CD14-positive monocyte (primary cell): ENCODE measurements around the gene SLCO4A1. TPM values are rescaled to one million over a fixed set of nuclear protein-coding genes. Genes with fewer than 3 reads are reported as not detected.
A peak's percentile ranks its signal among the peaks of the same experiment; 100 is the strongest.

ENCODE experiments used
- DNase-seq, 3 donors: peaks; one replicate each; pipeline ENCODE4 v3.0.0-alpha.2; 2011 to 2022
- H2AFZ ChIP-seq: 2 replicates; pipeline ENCODE4 v1.6.0; 2012; ENCODE audit warnings: mild to moderate bottlenecking, low read depth, low read length, inconsistent platforms; ENCODE audit not compliant: insufficient read depth, poor library complexity, severe bottlenecking
- H3K27ac ChIP-seq, 2 donors: 1 replicate in 1 of 2; 2 replicates in 1 of 2; pipeline ENCODE4 v1.5.1; 2012 to 2013; ENCODE audit warnings: low read length in 2 of 2, control low read depth in 1 of 2, inconsistent platforms in 1 of 2, low read depth in 1 of 2, mild to moderate bottlenecking in 1 of 2
- H3K27me3 ChIP-seq, 2 donors: one replicate each; pipeline versions ENCODE4 v1.6.0 to v1.6.1; 2011 to 2013; ENCODE audit warnings: low read length in 2 of 2; ENCODE audit not compliant: control insufficient read depth in 2 of 2, insufficient read depth in 2 of 2
- H3K36me3 ChIP-seq, 2 donors: replicated peaks in 1 of 2; 1 replicate in 1 of 2; 2 replicates in 1 of 2; pipeline versions ENCODE4 v1.5.1 to v1.6.1; 2012 to 2013; ENCODE audit warnings: low read length in 2 of 2, control low read depth in 1 of 2, inconsistent platforms in 1 of 2, mild to moderate bottlenecking in 1 of 2; ENCODE audit not compliant: insufficient read depth in 2 of 2, control insufficient read depth in 1 of 2
- H3K4me1 ChIP-seq, 2 donors: 1 replicate in 1 of 2; 2 replicates in 1 of 2; pipeline versions ENCODE4 v1.5.1 to v1.6.1; 2012 to 2013; ENCODE audit warnings: low read length in 2 of 2, control low read depth in 1 of 2, inconsistent platforms in 1 of 2, mild to moderate bottlenecking in 1 of 2, moderate library complexity in 1 of 2; ENCODE audit not compliant: insufficient read depth in 2 of 2, control insufficient read depth in 1 of 2
- H3K4me2 ChIP-seq: replicated peaks from 2 replicates; pipeline ENCODE3; 2012; ENCODE audit warnings: low read length, moderate library complexity, mild to moderate bottlenecking; ENCODE audit not compliant: poor library complexity, severe bottlenecking; ENCODE audit errors: extremely low read depth
- H3K4me3 ChIP-seq, 3 experiments: fragments of 200-600 bp in 1 of 3; sonication (generic) in 1 of 3; replicated peaks in 1 of 3; 1 replicate in 2 of 3; 2 replicates in 1 of 3; pipeline ENCODE4 v1.5.1; 2011 to 2013; ENCODE audit warnings: low read length in 3 of 3, mild to moderate bottlenecking in 3 of 3, control low read depth in 2 of 3, low read depth in 2 of 3, inconsistent platforms in 1 of 3, moderate library complexity in 1 of 3
- H3K79me2 ChIP-seq: 2 replicates; pipeline ENCODE4 v1.6.0; 2012; ENCODE audit warnings: mild to moderate bottlenecking, control low read depth, inconsistent platforms, low read length, moderate library complexity; ENCODE audit not compliant: insufficient read depth
- H3K9ac ChIP-seq: 2 replicates; pipeline ENCODE4 v1.6.0; 2017; ENCODE audit warnings: low read length, mild to moderate bottlenecking; ENCODE audit not compliant: insufficient read depth, poor library complexity, severe bottlenecking
- H3K9me3 ChIP-seq, 2 donors: replicated peaks in 1 of 2; 1 replicate in 1 of 2; 2 replicates in 1 of 2; pipeline versions ENCODE4 v1.5.1 to v1.6.1; 2012 to 2013; ENCODE audit warnings: low read length in 2 of 2, control low read depth in 1 of 2; ENCODE audit not compliant: control insufficient read depth in 1 of 2, insufficient read depth in 1 of 2
- H4K20me1 ChIP-seq: 2 replicates; pipeline ENCODE4 v1.6.0; 2012; ENCODE audit warnings: mild to moderate bottlenecking, low read length, control low read depth, moderate library complexity; ENCODE audit not compliant: insufficient read depth
- H3K27ac Mint-ChIP-seq, 7 donors: one replicate each; pipeline ENCODE4 v1.8.0; 2020; ENCODE audit warnings: mild to moderate bottlenecking in 7 of 7, mixed read lengths in 7 of 7, moderate library complexity in 6 of 7, inconsistent platforms in 2 of 7
- H3K27me3 Mint-ChIP-seq, 3 donors: one replicate each; pipeline ENCODE4 v1.8.0; 2021 to 2022; ENCODE audit warnings: low read depth in 3 of 3, mild to moderate bottlenecking in 3 of 3, mixed read lengths in 3 of 3, moderate library complexity in 3 of 3, inconsistent platforms in 1 of 3
- H3K36me3 Mint-ChIP-seq, 2 donors: one replicate each; pipeline ENCODE4 v1.8.0; 2020; ENCODE audit warnings: mixed read lengths in 2 of 2, inconsistent platforms in 1 of 2, mild to moderate bottlenecking in 1 of 2
- H3K4me1 Mint-ChIP-seq: one replicate; pipeline ENCODE4 v1.8.0; 2020; ENCODE audit warnings: mild to moderate bottlenecking, mixed read lengths
- H3K4me3 Mint-ChIP-seq, 2 donors: one replicate each; pipeline ENCODE4 v1.8.0; 2020; ENCODE audit warnings: mild to moderate bottlenecking in 2 of 2, mixed read lengths in 2 of 2, moderate library complexity in 1 of 2
- H3K9me3 Mint-ChIP-seq, 7 donors: one replicate each; pipeline ENCODE4 v1.8.0; 2020 to 2022; ENCODE audit warnings: mixed read lengths in 7 of 7, mild to moderate bottlenecking in 6 of 7, moderate library complexity in 6 of 7, inconsistent platforms in 2 of 7
- CTCF ChIP-seq: fragments of 200-600 bp; IDR thresholded peaks from one replicate; pipeline ENCODE4 v1.8.0; 2022; ENCODE audit warnings: antibody characterized with exemption, mild to moderate bottlenecking
- WGBS: methylation state at CpG from one replicate; pipeline ENCODE4 v1.1.5; 2013; ENCODE audit warnings: missing lambda C conversion rate; ENCODE audit not compliant: insufficient coverage; 5-methylcytosine and 5-hydroxymethylcytosine counted together
- intact Hi-C, 2 donors: fragments of 100-400 bp; cut with micrococcal nuclease; formaldehyde crosslinking; loops; one replicate each; pipeline versions ENCODE4 v1.15.0 to v1.15.1; 2023
- polyA minus RNA-seq: library from RNA; depleted of rRNA, polyadenylated mRNA; stranded (reverse); fragments of >200 nt; gene quantifications from 2 replicates; pipeline ENCODE4 v1.2.3, GENCODE V29; 2012
- polyA plus RNA-seq, 3 donors: library from polyadenylated mRNA; depleted of rRNA in 1 of 3; unstranded in 2 of 3; stranded (reverse) in 1 of 3; fragments of 300-500 nt in 2 of 3; fragments of >200 nt in 1 of 3; fragmentation: Illumina TruSeq in 2 of 3; gene quantifications; 1 replicate in 2 of 3; 2 replicates in 1 of 3; pipeline ENCODE4 v1.2.3, GENCODE V29; 2012 to 2021
- total RNA-seq, 12 experiments: library from RNA in 1 of 12; stranded (reverse) in 1 of 12; fragments of 120-200 nt in 1 of 12; gene quantifications; one replicate each; pipeline ENCODE4 v1.2.4 and lab custom pipeline; 2013 to 2026; ENCODE audit warnings: mixed read lengths in 6 of 12, inconsistent platforms in 1 of 12

SLCO4A1 gene
- 0.25 TPM for total RNA-seq (2013)
- polyA plus RNA-seq: under 1 TPM; 0.05 to 0.42 (median 0.26) TPM
- 0.24 and 0.55 TPM in 2 replicates for polyA minus RNA-seq
- total RNA-seq (lab: John Stamatoyannopoulos, UW): 2.9 to 37.7 (median 7.0) reads per million in 11 experiments

GRCh38 chr20:62642051-62642665 lies at the start of gene SLCO4A1:
TSS of gene SLCO4A1 (plus strand) at chr20:62642503. CDS start at chr20:62656455, 13,952 bp downstream.
- peak within 1 kb of the TSS; percentile 40 for H3K9ac ChIP-seq
- peaks cover 35 to 46% of the 10 kb centered on the region in 2 donors for H3K4me1 ChIP-seq
- DNase-seq: peak; percentile 47 to 53 (median 50)
- no peaks in the 10 kb centered on the region for H3K36me3 Mint-ChIP-seq
- no peaks in the 10 kb centered on the region for H4K20me1 ChIP-seq
- TF ChIP-seq CTCF: no peak
- peaks cover 0 to 6% (median 0%) of the 10 kb centered on the region in 7 donors for H3K9me3 Mint-ChIP-seq
- no peak within 1 kb of the TSS for H3K27ac ChIP-seq
- H3K9me3 ChIP-seq: no peaks in the 10 kb centered on the region
- peak within 1 kb of the TSS in 1 of 7 donors; percentile 46 for H3K27ac Mint-ChIP-seq
- H3K27me3 ChIP-seq: peaks cover 6 to 43% of the 10 kb centered on the region in 2 donors
- peak within 1 kb of the TSS; percentile 3 to 71 (median 23) for H3K4me3 ChIP-seq
- WGBS: under 1% methylated on average over 82 of the region's 82 CpGs
- H3K4me1 Mint-ChIP-seq: peaks cover 25% of the 10 kb centered on the region
- H3K79me2 ChIP-seq: no peaks in the 10 kb centered on the region
- H3K36me3 ChIP-seq: no peaks in the 10 kb centered on the region
- H3K27me3 Mint-ChIP-seq: peaks cover 31 to 55% (median 33%) of the 10 kb centered on the region in 3 donors
- peak within 1 kb of the TSS; percentile 85 for H3K4me2 ChIP-seq
- H2AFZ ChIP-seq: peak within 1 kb of the TSS; percentile 70
- intact Hi-C loops: no loop called here
- H3K4me3 Mint-ChIP-seq: peak within 1 kb of the TSS; percentile 72 to 80

GRCh38 chr20:62592506-62593177 lies 49.7 kb upstream of the SLCO4A1 start:
- Histone ChIP-seq H4K20me1 (no peaks in the 10 kb centered on the region), H3K4me3 (no peak overlapping the region), H3K4me1 (peaks cover 25 to 30% of the 10 kb centered on the region in 2 donors), H3K36me3 (no peaks in the 10 kb centered on the region), H3K9ac (no peak overlapping the region), H3K79me2 (no peaks in the 10 kb centered on the region), H3K9me3 (no peaks in the 10 kb centered on the region), H2AFZ (no peak overlapping the region), H3K27me3 (peaks cover 0 to 15% of the 10 kb centered on the region in 2 donors), H3K27ac (no peak overlapping the region), H3K4me2 (no peak overlapping the region)
- TF ChIP-seq CTCF: no peak
- peaks cover 20 to 40% (median 28%) of the 10 kb centered on the region in 3 donors for H3K27me3 Mint-ChIP-seq
- peak overlapping the region in 1 of 2 donors; percentile 13 for H3K4me3 Mint-ChIP-seq
- peaks cover 2 to 7% (median 4%) of the 10 kb centered on the region in 7 donors for H3K9me3 Mint-ChIP-seq
- no peak for DNase-seq
- intact Hi-C loops: loop anchor here in 1 of 2 donors (5.0 kb wide), 1 partner anchor 85 kb away; no protein-coding TSS in a partner anchor
- no peak overlapping the region for H3K27ac Mint-ChIP-seq
- peaks cover 27% of the 10 kb centered on the region for H3K4me1 Mint-ChIP-seq
- WGBS: 80% methylated on average over 10 of the region's 11 CpGs
- no peaks in the 10 kb centered on the region for H3K36me3 Mint-ChIP-seq
